ENCODE results near the gene TYRP1.

- no peak for TF ChIP-seq CTCF (IDR thresholded peaks at IDR 0.05)
- TF ChIP-seq POLR2A (IDR thresholded peaks at IDR 0.05): no peak
Observed at GRCh38 chr9:12720551-12720950, 27.4 kb downstream of the TYRP1 start.

Measured in body of pancreas (tissue), 4 donors.